Transverse colon (tissue), 4 donors: ENCODE measurements around the gene S100A9.

Experiments
- CTCF ChIP-seq, 5 experiments: fragments of 200-600 bp in 3 of 5; fragments of 450-650 bp in 2 of 5; sonication (generic) in 3 of 5; IDR thresholded peaks; 1 replicate in 2 of 5; 2 replicates in 3 of 5; pipeline ENCODE4 v1.5.1; 2016 to 2017; ENCODE audit warnings: antibody characterized with exemption in 5 of 5, inconsistent platforms in 3 of 5, mild to moderate bottlenecking in 2 of 5, moderate library complexity in 1 of 5
- EP300 ChIP-seq: sonication (generic); formaldehyde crosslinking; IDR thresholded peaks from one replicate; pipeline ENCODE4 v1.6.1; 2017; ENCODE audit warnings: antibody characterized with exemption, low read depth
- POLR2A ChIP-seq: fragments of 450-650 bp; IDR thresholded peaks from one replicate; pipeline ENCODE4 v1.6.1; 2016; ENCODE audit warnings: antibody characterized with exemption, mild to moderate bottlenecking, moderate library complexity
- POLR2AphosphoS5 ChIP-seq, 3 donors: sonication (generic); formaldehyde crosslinking; IDR thresholded peaks; one replicate each; pipeline ENCODE4 v1.6.1; 2016; ENCODE audit warnings: antibody characterized with exemption in 3 of 3

GRCh38 chr1:153357853-153358690, at the start of gene S100A9:
- TF ChIP-seq POLR2AphosphoS5 (IDR thresholded peaks at IDR 0.05): no peak
- no peak for TF ChIP-seq CTCF (IDR thresholded peaks at IDR 0.05)
- no peak for TF ChIP-seq EP300
- TF ChIP-seq POLR2A: no peak
